OCI-M1 (cell line): Measurements from ENCODE around the gene CLDN20.
"Not testable (repeated sequence)": the region's sequence is repeated elsewhere in the genome, so short reads cannot be mapped to it uniquely, and the experiment has no call there.

Experiments
- DNase-seq: peaks from one replicate; lab custom pipeline; 2025; lab: John Stamatoyannopoulos, UW

Gene CLDN20

DNA sequence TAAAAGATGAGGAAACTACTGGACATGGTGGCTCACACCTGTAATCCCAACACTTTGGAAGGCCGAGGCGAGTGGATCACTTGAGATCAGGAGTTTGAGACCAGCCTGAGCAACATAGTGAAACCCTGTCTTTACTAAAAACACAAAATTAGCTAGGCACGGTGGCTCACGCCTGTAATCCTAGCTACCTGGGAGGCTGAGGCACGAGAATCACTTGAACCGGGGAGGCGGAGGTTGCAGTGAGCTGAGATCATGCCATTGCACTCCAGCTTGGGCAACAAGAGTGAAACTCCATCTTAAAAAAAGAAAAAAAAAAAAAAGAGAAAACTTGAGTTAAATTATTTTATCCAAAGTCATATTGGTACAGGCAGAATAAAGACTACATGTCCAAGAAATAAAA lies 49.1 kb downstream of the CLDN20 start:
- DNase-seq, result not testable (repeated sequence)

DNA sequence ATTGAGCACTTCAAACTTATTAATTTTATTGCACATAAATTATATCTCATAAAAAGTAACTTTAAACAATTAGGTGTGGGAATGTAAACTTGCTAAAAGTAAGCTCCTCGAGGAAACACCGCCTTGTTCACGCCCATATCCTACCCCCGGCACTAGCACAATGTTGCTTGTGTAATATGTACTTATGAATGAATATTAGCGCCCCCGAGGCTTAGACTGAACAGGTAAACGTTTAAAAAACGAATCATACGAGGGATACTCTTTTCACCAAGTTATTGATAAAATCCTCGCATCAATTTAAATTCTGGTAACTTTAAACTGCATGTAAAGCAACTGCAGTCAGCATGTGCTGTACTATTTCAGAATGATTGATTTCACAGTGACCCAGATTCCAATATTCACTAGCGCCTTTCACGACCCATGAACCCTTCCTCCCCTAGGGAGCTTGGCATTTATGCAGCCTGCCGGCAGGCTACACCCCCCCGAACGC lies 49.8 kb downstream of the CLDN20 start:
- DNase-seq, result peak; percentile 66

DNA sequence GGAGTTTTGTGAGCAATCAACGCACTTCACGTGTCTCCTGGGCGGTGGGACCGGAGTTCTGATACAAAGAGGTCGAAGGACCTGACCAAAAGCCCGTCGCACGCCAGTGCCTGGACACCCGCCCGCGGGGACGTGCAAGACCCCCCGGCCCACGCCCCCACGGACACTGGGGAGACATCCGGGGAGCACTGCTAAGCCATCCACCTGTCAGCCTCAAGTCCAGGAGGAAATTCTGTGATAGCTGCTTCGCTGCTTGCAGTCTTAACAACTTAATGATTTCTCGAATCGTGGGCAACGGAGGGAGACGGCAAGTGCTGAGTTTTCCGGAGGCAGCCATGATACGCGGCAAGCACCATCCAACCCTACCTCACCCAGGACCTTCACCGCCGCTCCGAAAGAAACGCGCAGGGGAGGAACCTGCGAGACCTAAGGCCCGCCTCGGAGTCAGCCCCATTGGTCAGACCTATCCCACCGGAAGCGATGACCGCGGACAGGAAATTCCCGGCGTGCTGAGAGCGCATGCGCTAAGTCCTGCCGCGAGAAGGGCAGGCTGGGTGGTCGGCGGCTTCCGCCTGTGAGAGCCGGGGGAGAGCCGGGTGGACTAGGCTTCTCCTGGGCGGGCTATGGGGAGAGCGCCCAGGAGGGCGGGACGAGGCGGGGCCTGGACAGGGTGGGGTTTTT lies 50.4 kb downstream of the CLDN20 start, which contains the start of gene TFB1M:
TFB1M (minus strand) TSS at position 393 of the 681 bp plus-strand sequence; CDS start at position 337, 56 bp downstream.
- DNase-seq, result peak; percentile 100

DNA sequence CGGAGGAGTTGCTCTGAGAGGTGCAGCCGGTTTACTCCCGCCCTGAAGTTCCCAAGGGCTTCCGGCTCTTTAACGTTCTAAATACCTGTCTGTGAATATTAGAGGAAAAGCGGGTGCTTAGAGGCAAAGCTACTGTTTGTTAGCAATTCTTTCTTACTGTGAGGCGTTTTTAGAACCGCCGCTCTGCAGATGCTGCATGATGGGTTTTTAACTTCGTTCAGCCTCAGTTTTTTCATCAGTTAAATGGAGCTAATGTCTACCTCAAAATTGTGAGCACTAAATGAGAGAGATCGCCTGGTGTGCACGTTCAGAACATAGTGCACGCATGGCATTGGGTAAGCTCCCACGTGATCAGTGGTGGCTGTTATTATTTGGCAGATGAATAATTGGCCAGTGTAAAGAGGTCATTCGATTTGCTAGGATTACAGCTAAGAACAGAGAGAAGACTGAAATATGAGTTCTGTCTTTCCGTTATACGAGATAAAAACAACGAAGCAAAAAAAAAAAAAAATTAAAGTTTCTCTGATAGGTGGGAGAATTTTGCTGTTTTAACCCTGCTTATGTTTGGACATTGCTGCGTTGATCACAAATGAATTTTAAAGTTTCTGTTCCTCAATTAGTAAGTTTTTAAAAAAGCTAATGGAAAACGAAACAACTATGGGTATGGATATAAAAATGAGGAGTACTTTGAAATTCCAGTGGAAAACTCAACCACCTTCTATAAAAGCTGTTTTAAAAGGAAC lies 51.1 kb downstream of the CLDN20 start:
- peak; percentile 98 for DNase-seq

DNA sequence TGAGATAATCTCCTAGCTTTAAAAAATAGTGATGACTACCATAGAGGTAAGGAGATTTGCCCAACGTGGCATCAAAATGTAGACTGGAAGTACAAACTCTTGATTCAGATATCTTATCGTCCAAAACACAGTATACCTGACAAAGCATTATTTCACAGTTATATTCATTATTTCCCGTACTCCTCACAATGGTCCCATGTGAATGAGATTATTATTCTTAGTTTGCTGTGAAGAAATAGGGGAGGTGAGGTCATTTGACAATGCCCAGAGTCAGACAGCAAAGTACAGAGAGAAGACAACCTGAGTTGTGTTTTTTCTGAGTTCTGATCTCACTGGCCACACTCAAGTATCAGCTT lies 51.7 kb downstream of the CLDN20 start:
- DNase-seq, result peak; percentile 75

DNA sequence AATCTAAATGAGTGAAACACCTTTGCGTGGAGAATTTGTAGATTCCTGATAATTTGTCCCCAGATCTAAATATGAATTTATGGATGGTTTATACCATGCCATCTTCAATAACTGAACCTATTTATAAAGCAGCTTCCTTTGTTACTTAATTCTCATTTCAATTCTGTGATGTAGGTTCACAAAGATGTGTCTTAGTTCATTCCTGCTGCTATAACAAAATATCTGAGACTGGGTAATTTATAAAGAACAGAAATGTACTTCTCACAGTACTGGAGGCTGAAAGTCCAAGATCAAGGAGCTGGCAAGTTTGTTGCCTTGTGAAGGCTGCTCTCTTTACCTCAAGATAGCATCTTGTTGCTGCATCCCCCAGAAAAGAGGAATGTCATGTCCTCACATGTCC lies 52.6 kb downstream of the CLDN20 start:
- DNase-seq, result no peak

DNA sequence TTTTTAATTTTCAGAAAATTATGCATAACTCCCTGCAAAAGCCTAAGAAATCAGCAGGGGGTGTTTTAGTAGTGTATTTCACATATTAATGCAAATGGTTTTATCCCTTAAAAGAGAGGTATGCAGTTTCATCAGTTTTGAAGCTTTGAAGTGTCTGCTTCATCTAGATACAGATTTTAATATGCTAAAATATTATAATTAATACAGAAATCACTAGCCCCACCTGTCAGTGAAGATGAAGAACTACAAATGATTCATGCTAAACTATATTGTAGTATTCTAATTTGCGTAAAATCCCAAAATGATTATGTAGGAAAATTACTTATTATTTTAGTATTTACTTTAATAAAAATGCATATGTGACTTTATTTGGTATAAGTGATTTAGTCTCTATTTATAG lies 53.4 kb downstream of the CLDN20 start:
- DNase-seq, result peak; percentile 53

DNA sequence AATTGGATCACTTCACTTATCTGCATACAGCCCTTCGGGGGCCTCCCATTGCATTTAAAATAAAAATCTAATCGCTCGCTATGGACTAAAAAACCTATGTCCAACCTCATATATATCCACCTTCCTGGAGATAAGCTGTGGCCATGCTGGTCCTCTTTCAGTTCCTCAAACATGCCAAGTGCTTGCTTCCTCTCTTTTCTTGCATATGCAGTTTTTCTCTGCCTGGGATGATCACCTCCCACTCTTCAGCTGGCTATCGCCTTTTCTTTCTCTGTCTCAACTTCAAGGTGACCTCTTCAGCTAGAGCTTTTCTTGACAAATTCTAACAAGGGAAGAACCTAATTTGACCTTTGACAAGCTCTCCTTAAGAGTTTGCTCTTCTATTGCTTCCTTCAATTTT lies 56.1 kb downstream of the CLDN20 start:
- peak; percentile 83 for DNase-seq

DNA sequence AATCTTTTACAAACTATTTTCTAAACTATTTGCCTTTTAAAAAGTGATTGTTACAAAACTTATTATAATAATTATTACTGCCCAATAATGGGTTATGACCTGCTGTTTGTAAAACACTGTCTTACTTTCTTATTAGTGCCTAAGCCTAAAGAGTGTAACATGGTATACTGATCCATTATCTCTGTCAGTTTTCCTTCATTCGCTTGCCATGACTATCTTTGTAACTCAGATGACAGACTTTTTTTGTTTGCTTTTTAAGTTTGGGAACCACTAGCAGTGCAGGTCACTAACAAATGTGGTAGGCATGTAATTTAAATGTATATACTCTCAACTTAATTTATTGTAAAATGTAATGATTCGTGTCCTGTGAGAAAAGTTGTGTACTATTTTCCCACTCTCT lies 60.4 kb downstream of the CLDN20 start:
- no peak for DNase-seq

DNA sequence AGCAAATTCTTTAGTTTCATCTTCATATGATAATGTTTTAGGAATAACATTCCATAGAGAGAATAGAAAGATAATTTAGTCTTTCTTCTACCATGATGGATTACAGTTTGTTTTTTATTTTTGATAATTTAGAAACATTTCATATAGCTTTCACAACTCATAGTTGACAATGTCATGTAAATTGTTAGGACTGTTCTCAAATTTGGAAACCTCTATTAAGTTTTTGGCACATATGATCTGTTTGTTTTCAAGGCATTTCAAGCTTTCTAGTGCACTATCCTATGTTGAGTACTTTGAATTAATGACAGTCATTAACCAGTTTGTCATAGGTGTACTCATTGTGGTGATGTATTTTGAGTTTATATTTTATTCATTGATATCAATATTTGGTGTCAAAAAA lies 61.2 kb downstream of the CLDN20 start:
- DNase-seq, result no peak

DNA sequence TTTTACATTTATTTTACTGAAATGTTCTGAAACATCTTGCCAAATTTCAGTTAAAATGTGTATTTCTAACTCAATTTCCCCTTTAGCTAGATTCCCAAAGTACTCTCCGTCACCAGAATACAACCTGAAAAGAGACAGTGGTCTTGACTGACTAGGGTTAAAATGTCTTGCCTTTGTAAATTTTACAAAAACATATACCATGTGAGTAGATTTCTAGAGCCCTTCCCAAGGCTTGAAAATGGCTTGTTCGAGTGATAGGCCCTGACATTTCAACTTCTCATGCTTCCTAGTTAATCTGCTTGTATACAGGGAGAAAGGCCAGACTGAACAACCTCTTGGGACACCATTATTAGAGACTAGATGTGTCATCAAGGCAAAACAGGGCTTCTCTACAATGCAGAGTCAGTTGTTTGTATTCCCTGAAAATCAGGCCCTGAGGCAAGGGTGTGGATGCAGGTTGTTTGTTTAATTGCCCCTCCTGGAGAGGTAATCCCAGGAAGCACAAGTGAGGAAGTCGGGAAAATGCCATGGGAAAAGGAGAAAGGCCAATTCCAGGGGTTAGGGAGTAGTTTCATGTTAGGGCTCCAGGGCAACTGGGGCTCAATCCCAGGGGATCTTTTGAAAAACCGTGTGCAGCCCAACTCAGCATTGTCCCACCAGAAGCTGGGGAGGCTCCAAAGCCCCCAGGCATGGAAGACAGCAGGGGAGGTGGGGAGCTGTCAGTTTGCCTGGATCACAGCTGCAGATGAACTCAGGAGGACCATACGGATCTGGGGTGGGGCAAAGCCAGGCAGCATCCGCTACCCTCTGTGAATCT lies 62.1 kb downstream of the CLDN20 start:
- DNase-seq, result no peak
